Upper lobe of left lung (tissue), 6 donors: ENCODE results near the gene FHDC1. TPM values are rescaled to one million over a fixed set of nuclear protein-coding genes. Genes with fewer than 3 reads are reported as not detected.

Source experiments
- ATAC-seq, 2 donors: fragments of 200-7000 bp; cut with Tn5 transposase; one replicate each; pipeline ENCODE4 v1.9.1; 2022; ENCODE audit warnings: mild to moderate bottlenecking in 2 of 2, moderate library complexity in 2 of 2; ENCODE audit not compliant: low FRiP score in 2 of 2
- DNase-seq, 2 donors: peaks; one replicate each; pipeline ENCODE4 v3.0.0-alpha.2; 2019 to 2020
- H3K27ac ChIP-seq, 4 donors: fragments of 200-600 bp; sonication (generic); one replicate each; pipeline ENCODE4 v1.5.1; 2016 to 2019
- H3K27me3 ChIP-seq, 4 donors: fragments of 200-600 bp; sonication (generic); one replicate each; pipeline ENCODE4 v1.5.1; 2017 to 2019
- H3K36me3 ChIP-seq, 4 donors: fragments of 200-600 bp; sonication (generic); one replicate each; pipeline ENCODE4 v1.5.1; 2016 to 2019
- H3K4me1 ChIP-seq, 4 donors: fragments of 200-600 bp; sonication (generic); one replicate each; pipeline ENCODE4 v1.5.1; 2018 to 2019
- H3K4me3 ChIP-seq, 4 donors: fragments of 200-600 bp; sonication (generic); one replicate each; pipeline ENCODE4 v1.5.1; 2017 to 2019; ENCODE audit warnings: mild to moderate bottlenecking in 2 of 4, moderate library complexity in 1 of 4
- H3K9me3 ChIP-seq, 4 donors: fragments of 200-600 bp; sonication (generic); one replicate each; pipeline ENCODE4 v1.5.1; 2018 to 2019
- EP300 ChIP-seq, 4 donors: sonication (generic); formaldehyde crosslinking; IDR thresholded peaks; one replicate each; pipeline ENCODE4 v1.5.1; 2017; ENCODE audit warnings: antibody characterized with exemption in 4 of 4, control low read depth in 2 of 4
- POLR2A ChIP-seq, 4 donors: fragments of 450-650 bp; IDR thresholded peaks; one replicate each; pipeline ENCODE4 v1.5.1; 2016 to 2017; ENCODE audit warnings: antibody characterized with exemption in 4 of 4, mild to moderate bottlenecking in 2 of 4
- POLR2AphosphoS5 ChIP-seq, 2 donors: sonication (generic); formaldehyde crosslinking; IDR thresholded peaks; one replicate each; pipeline ENCODE4 v1.5.1; 2017; ENCODE audit warnings: antibody characterized with exemption in 2 of 2
- WGBS, 2 donors: methylation state at CpG; one replicate each; pipeline ENCODE4 v1.1.5; 2017 to 2018; 5-methylcytosine and 5-hydroxymethylcytosine counted together
- total RNA-seq, 6 donors: library from RNA; depleted of rRNA in 4 of 6; stranded (reverse); fragments of >200 nt in 4 of 6; gene quantifications; one replicate each; pipeline versions ENCODE4 v1.1.0 to v1.2.1, GENCODE V29; 2016 to 2021
- TF ChIP-seq, protein P1 (sequence below), 6 experiments: fragments of 450-650 bp in 4 of 6; fragments of 200-600 bp in 2 of 6; sonication (generic) in 2 of 6; IDR thresholded peaks; one replicate each; pipeline ENCODE4 v1.5.1; 2016 to 2019; ENCODE audit warnings: antibody characterized with exemption in 6 of 6
- donor health status: DM: no; HTN: no; CAD: no; lungs with moderate emphysema.
- donor health status: DM: no; HTN: yes; CAD: no; lungs with severe emphysema.

The FHDC1 gene
- total RNA-seq, 6 donors from 2014 or later, result 23.3 to 44.7 (median 29.7) TPM

DNA sequence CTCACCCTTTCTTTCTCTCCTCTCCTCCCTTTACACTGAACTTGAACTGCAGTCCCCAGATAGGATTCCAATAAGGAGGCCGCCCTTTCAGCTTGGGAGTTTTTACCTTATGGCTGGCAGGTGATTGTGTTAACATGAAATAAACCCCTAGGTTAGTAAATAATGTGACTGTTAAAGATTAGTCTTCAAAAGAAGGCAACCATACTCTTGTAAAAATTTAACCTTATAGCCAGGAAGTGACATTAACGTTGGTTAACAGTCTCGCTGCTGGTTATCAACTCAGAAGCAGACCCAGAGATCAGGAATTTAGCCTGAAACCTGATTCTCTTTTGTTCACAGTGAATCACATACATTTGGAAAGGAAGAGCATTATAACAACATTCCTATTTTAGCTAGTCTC lies 15.2 kb downstream of the FHDC1 start:
- no peaks in the 10 kb centered on the region for H3K9me3 ChIP-seq
- no peaks in the 10 kb centered on the region for H3K27me3 ChIP-seq
- no peak for DNase-seq
- ATAC-seq, result no peak
- no peak overlapping the region for H3K27ac ChIP-seq
- no peak overlapping the region for H3K4me3 ChIP-seq
- TF ChIP-seq, protein P1, sequence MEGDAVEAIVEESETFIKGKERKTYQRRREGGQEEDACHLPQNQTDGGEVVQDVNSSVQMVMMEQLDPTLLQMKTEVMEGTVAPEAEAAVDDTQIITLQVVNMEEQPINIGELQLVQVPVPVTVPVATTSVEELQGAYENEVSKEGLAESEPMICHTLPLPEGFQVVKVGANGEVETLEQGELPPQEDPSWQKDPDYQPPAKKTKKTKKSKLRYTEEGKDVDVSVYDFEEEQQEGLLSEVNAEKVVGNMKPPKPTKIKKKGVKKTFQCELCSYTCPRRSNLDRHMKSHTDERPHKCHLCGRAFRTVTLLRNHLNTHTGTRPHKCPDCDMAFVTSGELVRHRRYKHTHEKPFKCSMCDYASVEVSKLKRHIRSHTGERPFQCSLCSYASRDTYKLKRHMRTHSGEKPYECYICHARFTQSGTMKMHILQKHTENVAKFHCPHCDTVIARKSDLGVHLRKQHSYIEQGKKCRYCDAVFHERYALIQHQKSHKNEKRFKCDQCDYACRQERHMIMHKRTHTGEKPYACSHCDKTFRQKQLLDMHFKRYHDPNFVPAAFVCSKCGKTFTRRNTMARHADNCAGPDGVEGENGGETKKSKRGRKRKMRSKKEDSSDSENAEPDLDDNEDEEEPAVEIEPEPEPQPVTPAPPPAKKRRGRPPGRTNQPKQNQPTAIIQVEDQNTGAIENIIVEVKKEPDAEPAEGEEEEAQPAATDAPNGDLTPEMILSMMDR (IDR thresholded peaks at IDR 0.05), result no peak
- TF ChIP-seq EP300 (IDR thresholded peaks at IDR 0.05) (no peak), POLR2A (IDR thresholded peaks at IDR 0.05) (no peak), POLR2AphosphoS5 (IDR thresholded peaks at IDR 0.05) (no peak)
- peaks cover 3 to 4% (median 3%) of the 10 kb centered on the region in 4 donors for H3K4me1 ChIP-seq
- H3K36me3 ChIP-seq, result peaks cover 0 to 3% (median 0%) of the 10 kb centered on the region in 4 donors
- 67 to 68% methylated on average over 3 of the region's 3 CpGs for WGBS, 2 donors

GRCh38 chr4:152953514-152953913 lies 17.4 kb downstream of the FHDC1 start:
- peaks cover 22 to 25% (median 25%) of the 10 kb centered on the region in 4 donors for H3K4me1 ChIP-seq
- peaks cover 0 to 3% (median 0%) of the 10 kb centered on the region in 4 donors for H3K36me3 ChIP-seq
- DNase-seq (no peak), ATAC-seq (no peak)
- no peaks in the 10 kb centered on the region for H3K9me3 ChIP-seq
- H3K27ac ChIP-seq, result no peak overlapping the region
- H3K27me3 ChIP-seq, result no peaks in the 10 kb centered on the region
- WGBS, 2 donors, result 85 to 95% methylated on average over 3 of the region's 3 CpGs
- no peak overlapping the region for H3K4me3 ChIP-seq
- TF ChIP-seq EP300 (IDR thresholded peaks at IDR 0.05) (no peak), POLR2A (IDR thresholded peaks at IDR 0.05) (no peak), POLR2AphosphoS5 (IDR thresholded peaks at IDR 0.05) (no peak)
- TF ChIP-seq, protein P1 (IDR thresholded peaks at IDR 0.05), result no peak

- Histone ChIP-seq H3K4me1 (peaks cover 22 to 31% (median 29%) of the 10 kb centered on the region in 4 donors), H3K9me3 (no peaks in the 10 kb centered on the region), H3K27me3 (no peaks in the 10 kb centered on the region), H3K27ac (no peak overlapping the region), H3K4me3 (no peak overlapping the region), H3K36me3 (peaks cover 0 to 3% (median 0%) of the 10 kb centered on the region in 4 donors)
- ATAC-seq (no peak), DNase-seq (no peak)
- 86 to 97% methylated on average over 1 of the region's 1 CpG for WGBS, 2 donors
- TF ChIP-seq POLR2AphosphoS5 (IDR thresholded peaks at IDR 0.05) (no peak), EP300 (IDR thresholded peaks at IDR 0.05) (no peak), POLR2A (IDR thresholded peaks at IDR 0.05) (no peak)
- TF ChIP-seq, protein P1 (IDR thresholded peaks at IDR 0.05), result no peak
Observed at GRCh38 chr4:152954741-152955140, 18.6 kb downstream of the FHDC1 start.

DNA sequence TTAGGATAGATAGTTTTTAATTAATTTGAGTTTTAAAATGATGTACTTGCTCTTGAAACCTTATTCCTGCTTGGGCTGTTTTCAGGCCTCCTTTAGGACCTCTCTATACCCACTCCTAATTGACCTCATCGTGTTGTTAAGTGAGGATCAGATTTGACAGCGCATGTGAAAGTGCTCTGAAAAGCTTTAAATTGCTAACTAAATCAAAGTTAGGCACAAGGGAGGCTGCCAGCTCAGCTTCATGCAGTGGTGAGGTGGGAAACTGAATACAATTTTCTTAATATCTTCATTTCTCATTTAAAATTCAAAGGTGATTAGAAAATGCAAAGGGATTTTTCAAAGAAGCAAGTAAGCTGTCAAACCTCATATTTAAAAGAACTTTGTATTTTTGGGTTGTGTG lies 20.0 kb downstream of the FHDC1 start:
- H3K9me3 ChIP-seq, result no peaks in the 10 kb centered on the region
- 57 to 63% methylated on average over 2 of the region's 2 CpGs for WGBS, 2 donors
- TF ChIP-seq POLR2AphosphoS5 (IDR thresholded peaks at IDR 0.05) (no peak), EP300 (IDR thresholded peaks at IDR 0.05) (no peak), POLR2A (IDR thresholded peaks at IDR 0.05) (no peak)
- no peak for DNase-seq
- no peaks in the 10 kb centered on the region for H3K27me3 ChIP-seq
- peaks cover 0 to 3% (median 0%) of the 10 kb centered on the region in 4 donors for H3K36me3 ChIP-seq
- peaks cover 22 to 35% (median 33%) of the 10 kb centered on the region in 4 donors for H3K4me1 ChIP-seq
- ATAC-seq, result no peak
- peak overlapping the region in 2 of 4 donors; percentile 71 to 73 for H3K27ac ChIP-seq
- no peak overlapping the region for H3K4me3 ChIP-seq

GRCh38 chr4:152956650-152957436 lies 20.7 kb downstream of the FHDC1 start:
- Histone ChIP-seq H3K4me1 (peaks cover 25 to 41% (median 37%) of the 10 kb centered on the region in 4 donors), H3K9me3 (no peaks in the 10 kb centered on the region), H3K36me3 (peaks cover 0 to 3% (median 0%) of the 10 kb centered on the region in 4 donors), H3K27me3 (no peaks in the 10 kb centered on the region), H3K4me3 (no peak overlapping the region), H3K27ac (peak overlapping the region; percentile 14 to 73 (median 69))
- WGBS, 2 donors, result 52 to 66% methylated on average over 10 to 12 of the region's 12 CpGs
- DNase-seq (no peak), ATAC-seq (peak; percentile 59 to 75)
- peak; percentile 18 to 56 for TF ChIP-seq POLR2AphosphoS5 (IDR thresholded peaks at IDR 0.05)
- TF ChIP-seq EP300 (IDR thresholded peaks at IDR 0.05), result peak in 1 of 4 donors; percentile 15
- TF ChIP-seq, protein P1 (IDR thresholded peaks at IDR 0.05), result no peak
- TF ChIP-seq POLR2A (IDR thresholded peaks at IDR 0.05), result no peak
